ENCODE data around the gene ESR1. TPM values are rescaled to one million over a fixed set of nuclear protein-coding genes. Genes with fewer than 3 reads are reported as not detected.

The ESR1 gene
- total and polyA plus RNA-seq, 12 donors = 0.28 to 9.4 (median 3.8) TPM

- TF ChIP-seq CTCF (IDR thresholded peaks at IDR 0.05) (no peak), POLR2A (IDR thresholded peaks at IDR 0.05) (no peak)
- H3K27me3 ChIP-seq = no peaks in the 10 kb centered on the region
- WGBS, 4 donors = 81 to 84% (median 83%) methylated on average over 7 of the region's 7 CpGs
- intact Hi-C loops (cut with DNase I) = no loop called here
- no peak overlapping the region for H3K27ac ChIP-seq
- no peaks in the 10 kb centered on the region for H3K4me1 ChIP-seq (replicated peaks in 1 of 2)
- H3K36me3 ChIP-seq (replicated peaks in 1 of 2) = no peaks in the 10 kb centered on the region
- no peak for DNase-seq
- H3K9me3 ChIP-seq (replicated peaks in 1 of 3) = no peaks in the 10 kb centered on the region
- no peak overlapping the region for H3K4me3 ChIP-seq
These were observed 247.0 kb downstream of the ESR1 start for GRCh38 chr6:152054441-152054840.

DNA sequence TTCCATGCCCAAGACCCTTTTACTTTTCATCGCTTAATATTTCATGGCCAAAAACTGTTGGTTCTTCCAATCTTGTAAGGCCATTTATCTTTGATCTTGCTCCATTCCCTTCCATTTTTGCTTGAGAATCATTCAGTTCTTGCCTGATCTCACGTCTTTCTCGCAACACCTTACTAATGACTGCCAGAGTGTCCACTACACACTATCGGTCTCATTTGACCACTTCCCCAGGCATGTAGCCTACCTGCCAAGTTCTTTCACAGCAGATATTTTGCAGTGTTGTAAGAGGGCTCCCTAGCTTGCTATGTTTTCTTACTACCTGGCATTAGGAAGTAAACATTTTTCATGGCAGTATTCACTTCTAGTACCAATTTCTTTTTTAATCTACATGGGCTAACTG is 248.0 kb downstream of the ESR1 start:
- WGBS, 4 donors = 90 to 97% (median 92%) methylated on average over 4 of the region's 4 CpGs

DNA sequence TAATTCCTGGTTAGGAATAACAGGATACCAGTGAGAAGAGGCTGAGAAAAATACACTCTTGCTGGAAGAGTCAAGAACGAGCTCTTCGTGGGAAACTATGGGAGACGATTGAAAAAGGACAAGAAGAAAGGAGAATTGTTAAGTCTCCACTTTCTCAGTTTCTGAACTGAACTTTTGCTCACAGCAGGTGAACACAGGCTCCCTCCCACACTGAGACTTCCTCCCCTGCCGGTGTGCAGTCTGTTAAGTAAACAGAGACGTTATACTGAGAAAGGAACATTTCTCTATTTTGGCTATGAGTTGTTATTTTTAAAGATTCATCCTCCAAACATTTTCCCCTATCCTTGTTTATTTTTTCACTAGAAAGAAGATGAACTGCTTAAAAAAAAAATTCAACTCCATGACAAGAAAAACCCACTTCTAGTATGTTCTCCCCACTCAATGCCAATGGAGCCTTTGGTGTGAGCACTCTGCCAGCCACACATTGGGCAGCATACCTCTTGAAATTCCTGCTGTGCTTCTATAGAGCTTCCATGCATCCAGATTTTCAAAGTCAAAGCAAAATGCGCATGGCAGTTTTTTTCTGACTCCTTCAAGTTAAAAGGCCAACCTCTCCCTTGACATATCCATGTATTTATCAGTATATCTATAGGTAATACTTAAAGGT is 250.5 kb downstream of the ESR1 start:
- H3K27ac ChIP-seq = no peak overlapping the region
- H3K27me3 ChIP-seq = no peaks in the 10 kb centered on the region
- intact Hi-C loops (cut with DNase I) = no loop called here
- peaks cover 0 to 8% of the 10 kb centered on the region in 2 donors for H3K4me1 ChIP-seq (replicated peaks in 1 of 2)
- no peak for DNase-seq
- 68 to 78% (median 73%) methylated on average over 6 of the region's 6 CpGs for WGBS, 4 donors
- no peaks in the 10 kb centered on the region for H3K9me3 ChIP-seq (replicated peaks in 1 of 3)
- TF ChIP-seq POLR2A (IDR thresholded peaks at IDR 0.05) (no peak), CTCF (IDR thresholded peaks at IDR 0.05) (no peak)
- H3K36me3 ChIP-seq (replicated peaks in 1 of 2) = no peaks in the 10 kb centered on the region
- H3K4me3 ChIP-seq = no peak overlapping the region

More for the DNA sequence above, 248.0 kb downstream of the ESR1 start:
- H3K27ac ChIP-seq = no peak overlapping the region
- no peak overlapping the region for H3K4me3 ChIP-seq
- H3K36me3 ChIP-seq (replicated peaks in 1 of 2) = no peaks in the 10 kb centered on the region
- TF ChIP-seq POLR2A (IDR thresholded peaks at IDR 0.05) (no peak), CTCF (IDR thresholded peaks at IDR 0.05) (no peak)
- no peaks in the 10 kb centered on the region for H3K9me3 ChIP-seq (replicated peaks in 1 of 3)
- intact Hi-C loops (cut with DNase I) = no loop called here
- no peaks in the 10 kb centered on the region for H3K4me1 ChIP-seq (replicated peaks in 1 of 2)
- DNase-seq = no peak
- no peaks in the 10 kb centered on the region for H3K27me3 ChIP-seq

DNA sequence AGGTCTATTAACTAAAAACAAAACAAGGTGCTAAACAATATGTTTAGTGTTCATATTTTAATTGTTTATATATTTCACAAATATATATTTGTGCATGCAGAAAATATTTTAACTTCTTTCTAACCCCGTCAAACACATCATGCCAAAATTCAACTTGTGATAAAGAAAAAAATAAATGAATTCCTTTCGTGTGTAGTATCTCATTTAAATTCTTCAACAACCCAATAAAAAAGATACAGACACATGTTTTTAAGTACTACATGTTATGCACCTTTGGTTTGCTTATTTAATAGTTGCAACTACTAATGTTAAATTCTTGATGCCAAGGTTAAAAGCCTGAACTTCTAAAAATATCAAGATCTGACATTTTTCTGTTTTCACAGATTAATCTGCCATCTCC is 252.4 kb downstream of the ESR1 start:
- no peak for DNase-seq
- Histone ChIP-seq H3K27me3 (no peaks in the 10 kb centered on the region), H3K4me1 (replicated peaks in 1 of 2) (peaks cover 4 to 13% of the 10 kb centered on the region in 2 donors), H3K4me3 (no peak overlapping the region), H3K27ac (no peak overlapping the region), H3K36me3 (replicated peaks in 1 of 2) (no peaks in the 10 kb centered on the region), H3K9me3 (replicated peaks in 1 of 3) (no peaks in the 10 kb centered on the region)
- intact Hi-C loops (cut with DNase I) = no loop called here
- TF ChIP-seq POLR2A (IDR thresholded peaks at IDR 0.05) (no peak), CTCF (IDR thresholded peaks at IDR 0.05) (no peak)
- 79 to 89% (median 85%) methylated on average over 2 of the region's 2 CpGs for WGBS, 4 donors
